Esophagus muscularis mucosa (tissue), 4 donors: Measurements from ENCODE around the gene RHPN2.

Source experiments
- EP300 ChIP-seq: sonication (generic); formaldehyde crosslinking; IDR thresholded peaks from one replicate; pipeline ENCODE4 v1.6.1; 2017; ENCODE audit warnings: antibody characterized with exemption
- POLR2A ChIP-seq: fragments of 450-650 bp; IDR thresholded peaks from one replicate; pipeline ENCODE4 v1.6.1; 2017; ENCODE audit warnings: antibody characterized with exemption, moderate library complexity, mild to moderate bottlenecking, low read depth
- POLR2AphosphoS5 ChIP-seq, 2 donors: sonication (generic); formaldehyde crosslinking; IDR thresholded peaks; one replicate each; pipeline ENCODE4 v1.6.1; 2017; ENCODE audit warnings: antibody characterized with exemption in 2 of 2
- TF ChIP-seq, protein P1 (sequence below), 3 experiments: fragments of 200-600 bp in 2 of 3; fragments of 450-650 bp in 1 of 3; sonication (generic) in 2 of 3; IDR thresholded peaks; one replicate each; pipeline ENCODE4 v1.5.1; 2017 to 2019; ENCODE audit warnings: antibody characterized with exemption in 3 of 3, mild to moderate bottlenecking in 2 of 3, moderate library complexity in 1 of 3

DNA sequence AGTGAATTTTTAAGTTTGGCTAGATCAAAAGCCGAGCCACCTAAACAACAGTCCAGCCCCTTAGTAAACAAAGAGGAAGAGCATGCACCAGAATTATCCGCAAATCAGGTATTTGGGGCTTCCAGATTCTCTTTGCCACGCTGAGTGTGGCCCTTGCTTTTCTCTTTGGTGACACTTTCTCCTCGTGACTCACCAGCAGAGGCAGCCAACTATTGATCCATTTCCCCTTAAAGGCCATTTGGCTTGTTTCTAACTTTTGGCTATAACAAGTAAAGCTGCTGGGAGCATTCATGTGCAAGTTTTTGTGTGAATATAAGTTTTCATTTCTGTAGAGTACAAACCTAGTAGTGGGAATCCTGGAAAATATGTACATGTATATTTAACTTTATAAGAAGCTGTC is 49.6 kb upstream of the RHPN2 start:
- TF ChIP-seq, protein P1, sequence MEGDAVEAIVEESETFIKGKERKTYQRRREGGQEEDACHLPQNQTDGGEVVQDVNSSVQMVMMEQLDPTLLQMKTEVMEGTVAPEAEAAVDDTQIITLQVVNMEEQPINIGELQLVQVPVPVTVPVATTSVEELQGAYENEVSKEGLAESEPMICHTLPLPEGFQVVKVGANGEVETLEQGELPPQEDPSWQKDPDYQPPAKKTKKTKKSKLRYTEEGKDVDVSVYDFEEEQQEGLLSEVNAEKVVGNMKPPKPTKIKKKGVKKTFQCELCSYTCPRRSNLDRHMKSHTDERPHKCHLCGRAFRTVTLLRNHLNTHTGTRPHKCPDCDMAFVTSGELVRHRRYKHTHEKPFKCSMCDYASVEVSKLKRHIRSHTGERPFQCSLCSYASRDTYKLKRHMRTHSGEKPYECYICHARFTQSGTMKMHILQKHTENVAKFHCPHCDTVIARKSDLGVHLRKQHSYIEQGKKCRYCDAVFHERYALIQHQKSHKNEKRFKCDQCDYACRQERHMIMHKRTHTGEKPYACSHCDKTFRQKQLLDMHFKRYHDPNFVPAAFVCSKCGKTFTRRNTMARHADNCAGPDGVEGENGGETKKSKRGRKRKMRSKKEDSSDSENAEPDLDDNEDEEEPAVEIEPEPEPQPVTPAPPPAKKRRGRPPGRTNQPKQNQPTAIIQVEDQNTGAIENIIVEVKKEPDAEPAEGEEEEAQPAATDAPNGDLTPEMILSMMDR (IDR thresholded peaks at IDR 0.05), result no peak
- TF ChIP-seq POLR2A (no peak), EP300 (no peak), POLR2AphosphoS5 (IDR thresholded peaks at IDR 0.05) (no peak)
